GM12801 (cell line): ENCODE measurements around the gene ABCB9.

ENCODE experiments used
- CTCF ChIP-seq: IDR thresholded peaks from one replicate; pipeline ENCODE4 v1.5.1; 2011; ENCODE audit warnings: control low read depth; ENCODE audit not compliant: insufficient read length; ENCODE audit errors: extremely low read depth

ABCB9 gene

GRCh38 chr12:122992386-122992785 is 26.1 kb upstream of the ABCB9 start:
- no peak for TF ChIP-seq CTCF

GRCh38 chr12:122991623-122992275 is 25.5 kb upstream of the ABCB9 start:
- TF ChIP-seq CTCF: no peak

- TF ChIP-seq CTCF: no peak
Observed at GRCh38 chr12:122990961-122991622, 24.8 kb upstream of the ABCB9 start.

- TF ChIP-seq CTCF: no peak
Observed at GRCh38 chr12:122990561-122990960, 24.3 kb upstream of the ABCB9 start.

GRCh38 chr12:122989874-122990419 is 23.7 kb upstream of the ABCB9 start:
- no peak for TF ChIP-seq CTCF

- no peak for TF ChIP-seq CTCF
Observed at GRCh38 chr12:122989225-122989839, 23.1 kb upstream of the ABCB9 start.

- TF ChIP-seq CTCF: no peak
Observed at GRCh38 chr12:122988612-122989212, 22.4 kb upstream of the ABCB9 start.
